Activated T-cell treated with anti-CD3 and anti-CD28 coated beads for 1 hour (primary cell): ENCODE data around the gene NPY4R.
"Not testable (repeated sequence)": the region's sequence is repeated elsewhere in the genome, so short reads cannot be mapped to it uniquely, and the experiment has no call there.

Source experiments
- DNase-seq: peaks from one replicate; pipeline ENCODE4 v3.0.0-alpha.2; 2020; ENCODE audit warnings: low read depth

NPY4R gene

GRCh38 chr10:46465765-46466164 is at the start of gene NPY4R:
Gene NPY4R, minus strand, starts transcription at chr10:46465958. Its CDS starts 3,323 bp downstream, at chr10:46462635.
- DNase-seq: not testable (repeated sequence)

DNA sequence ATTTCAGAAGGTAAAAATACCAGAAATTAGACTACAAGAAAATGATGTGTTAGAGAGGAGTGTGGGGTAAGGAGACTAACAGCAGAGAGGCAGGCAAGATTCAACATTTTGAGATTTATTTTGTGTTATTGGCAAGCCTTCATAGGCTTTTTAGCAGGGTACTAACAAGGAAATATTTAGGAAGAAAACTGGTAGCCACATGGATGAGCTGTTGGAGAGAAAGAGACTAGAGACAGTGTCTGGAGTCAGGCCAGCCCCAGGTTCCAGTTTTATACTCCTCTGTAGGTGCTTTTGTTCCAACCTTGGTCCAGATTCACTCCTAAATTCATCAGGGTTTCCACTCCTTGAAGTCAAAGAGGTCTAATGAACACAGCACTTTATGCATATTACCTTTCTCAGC is 49.6 kb upstream of the NPY4R start:
- no peak for DNase-seq

GRCh38 chr10:46514899-46515298 is 49.1 kb upstream of the NPY4R start:
- no peak for DNase-seq

DNA sequence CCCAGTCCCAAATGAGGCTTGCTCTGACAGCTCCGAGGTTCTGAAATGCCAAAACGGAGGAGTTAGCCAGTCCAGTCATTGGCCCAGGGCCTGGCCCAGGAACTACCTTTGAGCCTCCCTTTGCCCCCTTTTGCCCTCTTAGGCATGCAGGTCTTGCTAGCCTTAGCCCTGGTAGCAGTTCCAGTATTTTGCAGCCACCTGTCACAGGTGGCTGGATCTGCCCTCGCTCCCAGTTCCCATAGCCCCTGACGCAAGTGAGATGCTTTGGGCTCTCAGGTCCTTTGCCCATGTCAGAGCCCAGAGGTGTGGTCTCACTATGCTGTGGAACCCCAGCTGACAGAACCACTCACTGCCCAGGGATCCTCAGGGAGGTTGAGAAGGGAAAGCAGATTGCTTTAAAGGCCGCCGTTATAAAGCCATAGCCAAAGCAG is 48.7 kb upstream of the NPY4R start:
- no peak for DNase-seq

GRCh38 chr10:46513333-46513732 is 47.6 kb upstream of the NPY4R start:
- DNase-seq: not testable (repeated sequence)

- DNase-seq: not testable (repeated sequence)
Observed at GRCh38 chr10:46512725-46513124, 47.0 kb upstream of the NPY4R start.

DNA sequence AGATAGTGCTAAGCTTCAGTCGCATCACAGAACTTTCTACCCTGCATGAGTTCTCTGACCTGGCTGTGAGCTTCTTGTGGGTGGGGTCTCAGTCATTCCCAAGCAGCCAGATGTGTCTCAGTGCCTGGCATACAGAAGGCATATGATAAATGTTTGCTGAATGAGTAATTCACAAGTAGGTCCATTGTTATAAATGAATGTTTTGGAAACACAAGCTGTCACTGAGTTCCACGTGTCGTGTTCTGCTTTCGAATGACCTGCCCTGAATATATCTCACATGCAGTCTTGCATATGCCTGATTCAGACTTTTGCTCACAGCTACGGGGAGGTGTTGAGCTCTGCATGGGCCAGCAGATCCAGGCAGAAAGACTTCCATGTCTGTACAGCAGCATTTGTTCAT is 46.2 kb upstream of the NPY4R start:
- not testable (repeated sequence) for DNase-seq

GRCh38 chr10:46499990-46500389 is 34.2 kb upstream of the NPY4R start:
- DNase-seq: not testable (repeated sequence)

DNA sequence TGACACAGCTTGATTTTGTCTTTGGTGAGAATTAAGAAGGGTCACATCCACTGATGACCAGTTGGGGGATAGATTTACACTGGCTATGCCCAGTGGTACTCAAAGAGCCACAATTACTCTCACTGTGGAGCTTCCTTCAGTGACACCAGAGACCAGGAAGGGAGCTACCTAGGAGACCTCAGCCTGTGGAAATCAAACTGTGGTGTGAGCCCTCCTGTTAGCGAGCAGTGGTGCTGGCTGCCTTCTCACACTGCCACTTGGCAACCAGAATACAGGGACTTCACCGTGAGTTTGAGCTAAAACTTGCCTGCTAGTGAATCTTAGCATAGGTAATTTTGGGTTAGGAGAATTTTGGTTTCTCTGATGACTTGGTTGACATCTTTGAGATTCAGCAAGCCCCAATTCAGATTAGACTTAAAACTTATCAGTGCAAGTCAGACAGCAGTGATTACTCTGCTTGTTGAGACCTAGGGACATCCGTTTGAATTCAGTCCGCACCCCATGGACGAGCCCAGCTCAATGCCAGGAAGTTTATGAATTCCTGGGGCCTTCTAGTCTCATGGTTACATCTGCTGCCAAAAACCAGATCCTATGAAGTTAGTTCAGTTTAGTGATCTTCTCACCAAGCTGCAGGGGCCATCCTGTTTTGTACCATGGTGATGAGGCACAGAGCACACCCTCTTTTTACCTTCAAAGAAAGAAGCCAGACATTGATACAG is 33.4 kb upstream of the NPY4R start:
- DNase-seq: not testable (repeated sequence)

GRCh38 chr10:46497878-46498277 is 32.1 kb upstream of the NPY4R start:
- not testable (repeated sequence) for DNase-seq

- not testable (repeated sequence) for DNase-seq
Observed at GRCh38 chr10:46497401-46497800, 31.6 kb upstream of the NPY4R start.

DNA sequence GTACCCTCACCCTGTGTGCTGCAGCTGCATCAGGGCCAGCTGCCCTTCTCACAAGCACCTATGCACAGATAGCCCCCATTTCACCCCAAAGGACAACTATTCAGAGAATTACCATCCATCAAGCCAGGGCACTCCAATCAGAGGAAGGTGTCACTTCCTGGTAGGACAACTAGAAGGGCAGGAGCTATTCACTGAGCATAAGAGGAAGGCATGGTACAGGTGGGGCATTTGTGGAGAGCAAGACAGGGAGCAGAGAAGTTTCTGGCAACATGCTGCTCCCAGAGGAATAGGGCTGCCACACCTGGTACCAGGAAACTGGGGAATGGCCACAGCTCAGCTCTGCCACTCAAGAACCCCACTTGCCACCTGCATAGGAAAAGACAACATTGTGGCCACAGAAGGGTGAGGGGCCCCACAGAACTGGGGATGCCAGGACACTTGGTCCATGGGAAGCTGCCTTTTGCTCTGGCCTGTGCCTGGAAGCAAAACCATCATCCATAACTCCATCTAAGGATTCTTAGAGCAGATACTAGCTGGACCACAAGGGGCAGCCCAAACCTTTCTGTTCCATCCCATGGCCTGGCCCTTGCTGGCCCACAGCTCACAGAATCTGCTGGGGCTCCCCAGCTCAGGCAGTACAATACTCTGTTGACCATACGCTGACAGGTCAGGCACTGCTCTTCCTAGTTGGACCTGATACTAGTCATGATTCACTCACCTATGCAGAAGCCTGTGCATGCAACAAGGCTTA is 25.8 kb upstream of the NPY4R start:
- DNase-seq: not testable (repeated sequence)

GRCh38 chr10:46490285-46490684 is 24.5 kb upstream of the NPY4R start:
- DNase-seq: not testable (repeated sequence)

- not testable (repeated sequence) for DNase-seq
Observed at GRCh38 chr10:46486459-46486858, 20.7 kb upstream of the NPY4R start.

DNA sequence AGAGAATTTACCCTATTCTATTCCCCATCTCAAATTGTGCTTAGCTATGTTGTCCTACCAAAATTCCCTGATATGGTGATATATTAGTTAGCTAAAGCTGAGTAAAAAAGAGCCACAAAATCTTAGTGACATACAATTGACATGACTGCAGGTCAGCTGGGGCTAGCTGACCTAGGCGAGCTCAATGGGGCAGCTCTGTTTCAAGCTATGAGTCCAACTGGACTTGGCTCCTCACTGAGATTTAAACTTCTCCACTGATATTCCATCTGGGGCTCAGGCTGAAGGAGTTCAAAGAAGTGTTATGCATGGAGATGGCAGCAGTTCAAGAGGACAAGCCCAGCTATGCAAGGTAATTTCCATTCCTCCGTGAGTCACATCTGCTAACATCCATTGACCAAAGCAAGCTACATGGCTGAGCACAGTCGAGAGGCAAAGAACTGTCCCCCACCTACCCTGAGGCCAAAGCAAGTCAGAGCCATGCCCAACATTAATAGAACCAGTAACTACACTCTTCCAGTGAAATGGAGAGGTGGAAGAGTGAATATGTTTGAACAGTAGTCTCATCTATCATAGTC is 9.1 kb upstream of the NPY4R start:
- not testable (repeated sequence) for DNase-seq

GRCh38 chr10:46473758-46474157 is 8.0 kb upstream of the NPY4R start:
- not testable (repeated sequence) for DNase-seq

- not testable (repeated sequence) for DNase-seq
Observed at GRCh38 chr10:46470134-46470533, 4.4 kb upstream of the NPY4R start.

- DNase-seq: not testable (repeated sequence)
Observed at GRCh38 chr10:46468119-46468809, 2.5 kb upstream of the NPY4R start.

DNA sequence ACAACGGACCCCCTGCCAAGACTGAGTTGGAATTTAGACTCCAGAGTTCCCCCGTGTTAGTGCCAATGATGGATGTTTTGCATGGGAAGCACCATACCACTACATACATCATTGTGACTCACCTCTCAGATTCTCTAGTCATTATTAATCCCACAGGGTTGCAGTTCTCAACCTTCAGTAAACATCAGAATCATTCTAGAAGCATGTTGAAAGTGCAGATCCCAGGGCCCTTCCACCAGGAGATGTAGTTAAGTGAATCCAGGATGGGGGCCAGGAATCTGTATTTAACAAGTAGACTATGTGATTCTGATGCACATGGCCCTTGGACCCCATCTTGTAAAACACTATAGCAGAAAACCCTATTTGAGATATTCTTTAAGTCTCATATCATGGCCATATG is 2.1 kb downstream of the NPY4R start:
- not testable (repeated sequence) for DNase-seq

DNA sequence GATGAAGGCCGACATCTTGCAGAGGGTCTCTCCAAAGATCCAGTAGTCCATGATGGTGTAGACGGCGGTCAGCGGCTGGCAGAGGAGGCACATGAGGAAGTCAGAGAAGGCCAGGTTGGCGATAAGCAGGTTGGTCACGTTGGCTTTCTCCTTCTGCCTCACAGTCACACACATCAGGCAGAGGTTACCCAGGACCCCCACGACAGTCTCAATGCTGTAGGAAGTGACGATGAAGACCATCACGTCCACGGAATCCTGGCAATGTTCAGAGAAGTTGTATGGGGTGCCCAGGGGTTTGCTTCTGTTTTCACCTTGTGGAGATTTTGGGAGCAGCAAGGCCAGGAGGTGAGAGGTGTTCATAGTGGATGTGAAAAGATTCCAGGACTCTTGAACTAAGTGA is 3.5 kb downstream of the NPY4R start:
- not testable (repeated sequence) for DNase-seq

DNA sequence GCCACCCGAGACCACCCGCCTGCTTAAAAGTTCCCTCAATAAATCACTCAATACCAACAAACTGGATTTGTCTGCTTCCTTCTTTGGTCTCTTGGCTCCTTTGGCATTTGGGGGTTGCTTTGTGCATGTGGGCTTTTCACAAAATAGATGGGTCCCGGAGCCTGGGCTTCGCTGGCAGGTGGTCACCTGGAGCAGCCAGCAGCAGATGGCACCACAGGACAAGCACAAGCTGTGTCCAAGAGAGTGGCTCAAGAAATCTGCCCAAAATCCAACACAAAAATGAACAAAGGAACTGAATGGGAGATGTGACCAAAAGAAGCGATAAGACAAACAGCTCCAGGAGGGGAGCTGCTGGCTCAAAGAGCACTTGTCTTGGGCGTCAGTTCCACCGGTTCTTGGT is 6.2 kb downstream of the NPY4R start:
- DNase-seq: not testable (repeated sequence)

DNA sequence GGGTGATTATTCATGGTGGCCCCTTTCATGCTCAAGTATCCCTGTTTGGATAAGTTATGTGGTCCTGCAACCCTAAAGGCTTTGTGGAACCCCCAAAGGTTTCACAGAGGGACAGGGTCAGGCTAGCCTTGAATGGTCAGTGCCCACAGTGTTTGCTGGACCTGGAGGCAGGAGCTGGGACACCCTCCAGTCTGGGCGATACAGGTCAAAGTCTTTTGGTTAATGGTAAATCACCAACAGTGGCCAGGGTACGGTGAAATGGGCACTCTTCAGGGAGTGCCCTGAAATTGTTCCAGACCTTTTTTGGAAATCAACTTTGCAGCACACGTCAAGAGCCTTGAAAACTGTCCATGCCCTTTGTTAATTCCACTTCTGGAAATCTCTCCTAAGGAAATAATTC is 8.7 kb downstream of the NPY4R start:
- DNase-seq: not testable (repeated sequence)
